HS-27A (cell line): ENCODE results near the gene TRIM54.

ENCODE experiments used
- DNase-seq: peaks from one replicate; pipeline ENCODE4 v3.0.0-alpha.2; 2012; ENCODE audit warnings: low read depth, missing footprints

TRIM54 gene

DNA sequence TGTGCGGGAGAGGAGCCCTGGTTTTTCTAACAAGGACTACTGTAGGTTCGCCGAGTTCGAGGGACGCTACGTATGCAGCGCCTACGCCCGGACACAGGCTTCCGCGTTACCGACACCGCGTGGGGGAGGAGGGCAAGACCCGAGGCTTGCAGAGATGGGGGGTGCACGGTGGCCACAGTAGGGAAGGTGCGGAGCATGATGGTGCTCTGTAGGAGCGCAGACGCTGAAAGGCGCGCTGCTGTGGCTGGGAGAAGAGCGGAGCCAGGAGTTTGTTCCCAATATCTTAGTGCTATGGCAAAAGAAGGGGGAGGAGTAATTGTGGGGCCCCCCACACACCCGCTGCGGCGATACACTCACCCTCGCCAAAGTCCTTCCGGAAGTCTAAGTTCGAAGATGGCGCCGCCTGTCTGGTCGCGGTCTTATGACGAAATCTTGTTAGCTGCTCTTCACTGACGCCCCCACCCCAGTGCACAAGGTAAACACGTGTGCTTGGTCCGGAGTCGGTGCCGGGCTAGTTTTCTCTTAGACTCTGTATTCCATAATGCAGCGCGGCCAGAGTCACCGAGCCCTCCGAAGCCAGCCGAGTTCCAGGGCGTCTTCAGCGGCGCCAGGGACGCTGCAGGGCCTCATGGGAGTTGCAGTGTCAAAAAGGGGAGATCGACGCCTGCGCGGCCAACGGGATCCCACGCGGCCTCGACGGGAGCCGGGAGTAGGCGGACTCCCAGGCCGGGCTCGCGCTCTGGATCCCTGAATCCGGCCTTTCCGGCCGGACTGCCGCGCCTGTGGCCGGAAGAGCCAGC, 74.4 kb downstream of the TRIM54 start, which contains the start of gene GTF3C2:
TSS of gene GTF3C2 (minus strand) at position 383 of the 800 bp plus-strand sequence. CDS start 13,210 bp downstream, outside the sequence.
- DNase-seq: peak; percentile 96
